Panc1 (cell line): ENCODE measurements around the gene FYCO1. TPM values are rescaled to one million over a fixed set of nuclear protein-coding genes. Genes with fewer than 3 reads are reported as not detected.

ENCODE experiments used
- ATAC-seq: fragments of 200-7000 bp; cut with Tn5 transposase; 2 replicates; pipeline ENCODE4 v1.9.1; 2020; ENCODE audit warnings: mild to moderate bottlenecking, moderate library complexity
- BruUV-seq: library from RNA; stranded (reverse); fragments of 400-500 nt; replicated peaks from 2 replicates; lab custom pipeline; 2021; lab: Mats Ljungman, UMichigan
- CTCF ChIA-PET: fragments of 300-600 bp; sonication (Branson Sonifier 250); formaldehyde crosslinking; loops from one replicate; lab custom pipeline; 2022; ENCODE audit warnings: antibody characterized with exemption; lab: Charles Lee
- POLR2A ChIA-PET: fragments of 300-600 bp; sonication (Branson Sonifier 250); formaldehyde crosslinking; loops from one replicate; lab custom pipeline; 2022; ENCODE audit warnings: antibody characterized with exemption; lab: Charles Lee
- DNase-seq: peaks from one replicate; pipeline ENCODE4 v3.0.0-alpha.2; 2010; ENCODE audit warnings: low read depth, low spot score
- H3K27ac ChIP-seq: 2 replicates; pipeline ENCODE4 v1.5.1; 2011; ENCODE audit warnings: mild to moderate bottlenecking, low read length, inconsistent platforms
- H3K27me3 ChIP-seq: fragments of 200-500 bp; sonication (Bioruptor generic); 2 replicates; pipeline ENCODE4 v1.6.0; 2014; ENCODE audit warnings: low read length, inconsistent platforms; ENCODE audit not compliant: control insufficient read depth, insufficient read depth
- H3K36me3 ChIP-seq: fragments of 200-500 bp; sonication (Bioruptor generic); 2 replicates; pipeline ENCODE4 v1.5.1; 2014; ENCODE audit warnings: inconsistent platforms, mild to moderate bottlenecking, low read length, moderate library complexity; ENCODE audit not compliant: control insufficient read depth, insufficient read depth
- H3K4me1 ChIP-seq: 2 replicates; pipeline ENCODE4 v1.5.1; 2011; ENCODE audit warnings: inconsistent platforms, mild to moderate bottlenecking, low read length, moderate library complexity; ENCODE audit not compliant: control insufficient read depth, insufficient read depth
- H3K4me3 ChIP-seq, 2 experiments: 2 replicates each; pipeline ENCODE4 v1.5.1; 2011 to 2012; ENCODE audit warnings: low read depth in 2 of 2, low read length in 2 of 2, mild to moderate bottlenecking in 2 of 2, inconsistent platforms in 1 of 2, moderate library complexity in 1 of 2
- H3K9me3 ChIP-seq: fragments of 200-500 bp; sonication (Bioruptor generic); 2 replicates; pipeline ENCODE4 v1.5.1; 2014; ENCODE audit warnings: low read depth, mild to moderate bottlenecking, inconsistent platforms, low read length, moderate library complexity; ENCODE audit not compliant: control insufficient read depth, insufficient read depth
- CTCF ChIP-seq: fragments of 450-650 bp; IDR thresholded peaks from 2 replicates; pipeline ENCODE4 v1.5.1; 2017; ENCODE audit warnings: mild to moderate bottlenecking
- POLR2AphosphoS5 ChIP-seq: IDR thresholded peaks from 2 replicates; pipeline ENCODE4 v1.6.1; 2012; ENCODE audit warnings: mild to moderate bottlenecking, low read depth, low read length, moderate library complexity
- REST ChIP-seq, 2 experiments: IDR thresholded peaks; 2 replicates each; pipeline ENCODE4 v1.6.1; 2011 to 2012; ENCODE audit warnings: low read depth in 2 of 2, control low read depth in 1 of 2, low read length in 1 of 2, mild to moderate bottlenecking in 1 of 2, moderate library complexity in 1 of 2; ENCODE audit not compliant: insufficient read depth in 1 of 2
- SIN3A ChIP-seq: IDR thresholded peaks from 2 replicates; pipeline ENCODE4 v1.6.1; 2012; ENCODE audit warnings: low read depth, mild to moderate bottlenecking, low read length, moderate library complexity, borderline replicate concordance; ENCODE audit not compliant: insufficient read depth
- TCF7L2 ChIP-seq: IDR thresholded peaks from 2 replicates; pipeline ENCODE4 v1.6.1; 2011; ENCODE audit warnings: mild to moderate bottlenecking, low read depth, low read length, inconsistent platforms
- in situ Hi-C: cut with HindIII; loops from 2 replicates; pipeline ENCODE4 v1.10.0; 2016; ENCODE audit warnings: low sequenced_read_pairs, low pct_unique_long_range_greater_than_20kb
- intact Hi-C: fragments of 100-400 bp; cut with micrococcal nuclease; formaldehyde crosslinking; loops from one replicate; pipeline ENCODE4 v1.10.0; 2022; ENCODE audit not compliant: unreplicated experiment
- total RNA-seq: library from RNA; stranded (reverse); gene quantifications from one replicate; pipeline ENCODE4 v1.2.1, GENCODE V29; 2021; ENCODE audit not compliant: unreplicated experiment

Gene FYCO1
- total RNA-seq, 1 experiment from 2014 or later, result 8.7 TPM

GRCh38 chr3:46013316-46014094, 17.9 kb upstream of the FYCO1 start:
- in situ Hi-C loops, result no loop called here
- TF ChIP-seq CTCF (no peak), POLR2AphosphoS5 (no peak), TCF7L2 (no peak), SIN3A (no peak), REST (IDR thresholded peaks at IDR 0.05; ENCODE audit: insufficient read depth in 1 of 2, low read depth in 2 of 2, low read length in 1 of 2) (no peak)
- Histone ChIP-seq H3K27me3 (no peaks in the 10 kb centered on the region), H3K9me3 (no peaks in the 10 kb centered on the region), H3K4me1 (no peaks in the 10 kb centered on the region), H3K36me3 (no peaks in the 10 kb centered on the region), H3K27ac (no peak overlapping the region), H3K4me3 (no peak overlapping the region)
- CTCF ChIA-PET, result no interaction called here
- intact Hi-C loops, result no loop called here
- ATAC-seq, result no peak
- POLR2A ChIA-PET, result no interaction called here
- no TSS peak for BruUV-seq
- DNase-seq, result no peak

- ChIA-PET POLR2A (no interaction called here), CTCF (no interaction called here)
- no TSS peak for BruUV-seq
- intact Hi-C loops (no loop called here), in situ Hi-C loops (no loop called here)
- ATAC-seq, result no peak
- H3K36me3 ChIP-seq, result no peaks in the 10 kb centered on the region
- no peaks in the 10 kb centered on the region for H3K9me3 ChIP-seq
- H3K27me3 ChIP-seq, result no peaks in the 10 kb centered on the region
- no peaks in the 10 kb centered on the region for H3K4me1 ChIP-seq
- no peak for DNase-seq
- H3K27ac ChIP-seq, result no peak overlapping the region
- H3K4me3 ChIP-seq, result no peak overlapping the region
- no peak for TF ChIP-seq POLR2AphosphoS5
Measured at GRCh38 chr3:46012246-46012645, 16.6 kb upstream of the FYCO1 start.

- intact Hi-C loops, result no loop called here
- no peak for DNase-seq
- TF ChIP-seq REST (IDR thresholded peaks at IDR 0.05; ENCODE audit: insufficient read depth in 1 of 2, low read depth in 2 of 2, low read length in 1 of 2) (no peak), CTCF (no peak), SIN3A (no peak), TCF7L2 (no peak), POLR2AphosphoS5 (no peak)
- POLR2A ChIA-PET, result no interaction called here
- in situ Hi-C loops, result no loop called here
- no peaks in the 10 kb centered on the region for H3K36me3 ChIP-seq
- no peak for ATAC-seq
- no TSS peak for BruUV-seq
- H3K4me3 ChIP-seq, result no peak overlapping the region
- H3K4me1 ChIP-seq, result no peaks in the 10 kb centered on the region
- CTCF ChIA-PET, result no interaction called here
- H3K27me3 ChIP-seq, result no peaks in the 10 kb centered on the region
- H3K9me3 ChIP-seq, result no peaks in the 10 kb centered on the region
- H3K27ac ChIP-seq, result no peak overlapping the region
Measured at GRCh38 chr3:46010519-46011113, 15.0 kb upstream of the FYCO1 start.
